ENCODE data around the gene DNAI2. TPM values are rescaled to one million over a fixed set of nuclear protein-coding genes. Genes with fewer than 3 reads are reported as not detected.

The DNAI2 gene
- total RNA-seq, 6 experiments from 2014 or later: not detected

DNA sequence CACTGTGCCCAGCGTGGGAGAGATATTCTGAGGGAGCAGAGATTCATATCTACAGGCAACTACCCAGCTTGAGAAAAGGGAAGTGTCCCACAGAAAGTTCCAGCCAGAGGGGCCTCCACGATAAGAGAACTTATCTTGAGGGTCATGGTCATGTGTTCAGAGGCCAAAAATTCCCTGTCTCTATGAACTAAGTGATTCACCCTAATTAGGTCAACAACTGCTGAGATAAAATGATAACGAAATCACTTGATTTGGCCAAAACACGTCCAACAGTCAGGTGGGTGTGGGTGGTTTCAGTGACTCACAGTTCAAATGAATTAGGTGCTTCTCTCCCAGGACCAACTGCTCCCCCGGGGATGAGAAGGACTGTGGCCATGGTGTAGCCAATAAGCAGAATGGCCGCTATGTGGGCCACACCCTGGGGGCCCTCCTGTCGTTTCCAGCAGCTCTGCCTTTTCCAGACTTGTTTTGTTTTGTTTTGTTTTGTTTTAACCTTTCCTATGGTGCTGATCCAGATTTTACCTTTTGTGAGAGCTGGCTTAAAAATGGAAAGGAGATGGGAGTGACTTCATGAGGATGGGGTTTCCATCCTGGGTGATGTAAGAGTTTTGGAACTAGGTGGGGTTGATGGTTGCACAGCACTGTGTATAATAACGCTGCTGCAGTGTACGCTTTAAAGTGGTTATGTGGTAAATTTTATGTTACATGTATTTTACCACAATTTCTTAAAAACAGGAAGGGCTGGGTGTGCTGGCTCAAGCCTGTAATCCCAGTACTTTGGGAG lies 8.7 kb downstream of the DNAI2 start:
- H3K27ac Mint-ChIP-seq: no peak overlapping the region
- H3K4me3 Mint-ChIP-seq: no peak overlapping the region
- H3K9me3 Mint-ChIP-seq: peaks cover 26% of the 10 kb centered on the region
- no peak for DNase-seq
- H3K27me3 Mint-ChIP-seq (ENCODE audit: insufficient read depth): no peaks in the 10 kb centered on the region
- no peaks in the 10 kb centered on the region for H3K36me3 Mint-ChIP-seq (ENCODE audit: low read depth)
- H3K4me1 Mint-ChIP-seq (ENCODE audit: low read depth): no peaks in the 10 kb centered on the region
- TF ChIP-seq, protein P1, sequence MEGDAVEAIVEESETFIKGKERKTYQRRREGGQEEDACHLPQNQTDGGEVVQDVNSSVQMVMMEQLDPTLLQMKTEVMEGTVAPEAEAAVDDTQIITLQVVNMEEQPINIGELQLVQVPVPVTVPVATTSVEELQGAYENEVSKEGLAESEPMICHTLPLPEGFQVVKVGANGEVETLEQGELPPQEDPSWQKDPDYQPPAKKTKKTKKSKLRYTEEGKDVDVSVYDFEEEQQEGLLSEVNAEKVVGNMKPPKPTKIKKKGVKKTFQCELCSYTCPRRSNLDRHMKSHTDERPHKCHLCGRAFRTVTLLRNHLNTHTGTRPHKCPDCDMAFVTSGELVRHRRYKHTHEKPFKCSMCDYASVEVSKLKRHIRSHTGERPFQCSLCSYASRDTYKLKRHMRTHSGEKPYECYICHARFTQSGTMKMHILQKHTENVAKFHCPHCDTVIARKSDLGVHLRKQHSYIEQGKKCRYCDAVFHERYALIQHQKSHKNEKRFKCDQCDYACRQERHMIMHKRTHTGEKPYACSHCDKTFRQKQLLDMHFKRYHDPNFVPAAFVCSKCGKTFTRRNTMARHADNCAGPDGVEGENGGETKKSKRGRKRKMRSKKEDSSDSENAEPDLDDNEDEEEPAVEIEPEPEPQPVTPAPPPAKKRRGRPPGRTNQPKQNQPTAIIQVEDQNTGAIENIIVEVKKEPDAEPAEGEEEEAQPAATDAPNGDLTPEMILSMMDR (IDR thresholded peaks at IDR 0.05): no peak

DNA sequence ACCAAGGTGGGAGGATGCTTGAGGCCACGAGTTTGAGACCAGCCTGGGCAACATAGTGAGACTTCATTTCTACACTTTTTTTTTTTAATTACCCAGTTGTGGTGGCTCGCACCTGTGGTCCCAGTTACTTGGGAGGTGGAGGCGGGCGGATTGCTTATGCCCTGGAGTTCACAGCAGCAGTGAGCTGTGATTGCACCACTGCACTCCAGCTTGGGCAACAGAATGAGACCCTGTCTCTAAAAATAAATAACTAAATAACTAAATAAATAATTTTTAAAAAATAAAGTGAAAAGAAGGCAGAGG lies 9.3 kb downstream of the DNAI2 start:
- Mint-ChIP-seq H3K9me3 (peaks cover 22% of the 10 kb centered on the region), H3K4me3 (no peak overlapping the region), H3K4me1 (ENCODE audit: low read depth) (no peaks in the 10 kb centered on the region), H3K27me3 (ENCODE audit: insufficient read depth) (no peaks in the 10 kb centered on the region; the same call in 1 of the 2 replicates), H3K36me3 (ENCODE audit: low read depth) (no peaks in the 10 kb centered on the region), H3K27ac (no peak overlapping the region)
- DNase-seq: no peak
- TF ChIP-seq, protein P1 (IDR thresholded peaks at IDR 0.05): no peak

DNA sequence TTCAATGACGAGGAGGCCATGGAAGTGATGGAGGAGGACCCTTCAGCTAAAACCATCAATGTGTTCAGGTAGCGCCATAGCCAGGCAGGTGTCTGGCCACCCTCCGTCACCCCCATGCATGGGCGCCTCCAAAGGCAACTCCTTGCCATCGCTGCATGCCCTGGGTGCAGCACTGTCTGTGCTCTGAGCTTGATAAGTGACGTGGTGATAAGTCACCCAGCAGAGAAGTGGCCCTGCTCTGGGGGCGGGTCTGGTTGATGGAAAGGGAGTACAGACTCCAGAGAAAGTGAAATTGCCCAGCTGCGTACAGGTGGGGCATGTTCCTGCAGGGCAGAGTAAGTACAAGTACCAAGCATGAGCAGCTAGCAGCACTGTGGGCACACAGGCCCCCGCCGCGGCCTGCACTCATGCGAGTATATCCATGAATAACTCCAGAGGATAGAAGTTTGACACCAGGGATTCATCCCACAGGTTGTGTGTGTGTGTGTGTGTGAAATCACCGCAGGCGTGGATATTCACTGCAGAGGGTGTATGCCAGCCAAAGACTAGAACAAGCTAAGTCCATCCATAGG lies 13.1 kb downstream of the DNAI2 start:
- Mint-ChIP-seq H3K36me3 (ENCODE audit: low read depth) (no peaks in the 10 kb centered on the region), H3K4me1 (ENCODE audit: low read depth) (no peaks in the 10 kb centered on the region), H3K9me3 (peaks cover 24% of the 10 kb centered on the region), H3K27ac (no peak overlapping the region), H3K4me3 (no peak overlapping the region), H3K27me3 (ENCODE audit: insufficient read depth) (peaks cover 1% of the 10 kb centered on the region; the same call in 1 of the 2 replicates)
- TF ChIP-seq, protein P1 (IDR thresholded peaks at IDR 0.05): no peak
- DNase-seq: no peak

DNA sequence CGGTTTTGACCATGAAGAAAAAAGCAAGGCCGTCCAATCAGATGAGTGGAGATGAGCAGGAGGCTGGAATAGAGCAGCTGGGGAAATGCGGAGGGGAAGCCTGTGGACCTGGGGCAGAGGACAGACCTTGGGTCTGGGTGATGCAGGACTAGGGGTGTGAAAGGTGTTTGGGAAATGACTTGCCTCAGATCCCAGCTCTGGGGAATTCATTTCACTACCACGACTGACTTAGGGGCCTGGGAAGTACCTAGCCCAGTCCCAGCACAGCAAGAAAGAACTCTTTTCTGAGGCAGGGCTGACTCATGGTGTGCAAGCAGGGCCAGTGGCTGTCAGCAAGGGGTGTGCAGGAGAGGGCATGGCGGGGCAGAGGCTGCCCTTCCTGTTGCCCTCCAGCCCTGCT lies 14.8 kb downstream of the DNAI2 start:
- TF ChIP-seq, protein P1 (IDR thresholded peaks at IDR 0.05): no peak
- Mint-ChIP-seq H3K36me3 (ENCODE audit: low read depth) (no peaks in the 10 kb centered on the region), H3K4me1 (ENCODE audit: low read depth) (no peaks in the 10 kb centered on the region), H3K27me3 (ENCODE audit: insufficient read depth) (peaks cover 1% of the 10 kb centered on the region; the same call in 1 of the 2 replicates), H3K27ac (no peak overlapping the region), H3K4me3 (no peak overlapping the region), H3K9me3 (peaks cover 14% of the 10 kb centered on the region; the same call in 1 of the 2 replicates)
- DNase-seq: no peak

DNA sequence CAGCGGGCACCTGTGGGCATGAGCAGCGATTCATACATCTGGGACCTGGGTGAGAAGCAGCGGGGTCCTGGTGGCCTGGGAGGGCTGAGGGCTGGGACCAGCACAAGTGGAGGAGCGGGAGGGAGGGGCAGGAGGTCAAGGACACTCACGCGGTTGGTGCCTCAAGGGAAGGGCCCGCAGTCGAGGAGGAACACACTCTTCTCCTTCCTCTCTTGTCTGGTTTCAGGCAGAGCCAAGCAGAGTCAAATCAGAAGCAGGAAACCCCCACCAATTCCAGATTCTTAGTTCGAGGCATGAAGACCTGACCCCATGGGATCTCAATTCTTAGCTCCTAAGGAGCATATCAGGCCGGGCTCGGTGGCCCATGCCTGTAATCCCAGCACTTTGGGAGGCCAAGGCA lies 15.7 kb downstream of the DNAI2 start:
- H3K4me3 Mint-ChIP-seq: no peak overlapping the region
- peaks cover 1% of the 10 kb centered on the region; the same call in 1 of the 2 replicates for H3K27me3 Mint-ChIP-seq (ENCODE audit: insufficient read depth)
- no peak for DNase-seq
- no peaks in the 10 kb centered on the region for H3K4me1 Mint-ChIP-seq (ENCODE audit: low read depth)
- no peaks in the 10 kb centered on the region for H3K36me3 Mint-ChIP-seq (ENCODE audit: low read depth)
- no peak overlapping the region for H3K27ac Mint-ChIP-seq
- peaks cover 22% of the 10 kb centered on the region; the same call in 1 of the 2 replicates for H3K9me3 Mint-ChIP-seq
- TF ChIP-seq, protein P1 (IDR thresholded peaks at IDR 0.05): no peak

Measured in HFFc6 (cell line).